ENCODE results near the gene OCA2.

Gene OCA2

GRCh38 chr15:28027714-28028076, 71.4 kb downstream of the OCA2 start:
- no peak for FAIRE-seq

GRCh38 chr15:28026764-28027713, 72.1 kb downstream of the OCA2 start:
- FAIRE-seq: no peak
- no peak for DNase-seq (ENCODE audit: insufficient read length, low spot score)
- no peak for TF ChIP-seq CTCF (IDR thresholded peaks at IDR 0.05; ENCODE audit: insufficient read depth, missing control alignments)

More at GRCh38 chr15:28027714-28028076, 71.4 kb downstream of the OCA2 start:
- no peak for DNase-seq (ENCODE audit: insufficient read length, low spot score)
- no peak for TF ChIP-seq CTCF (IDR thresholded peaks at IDR 0.05; ENCODE audit: insufficient read depth, missing control alignments)

GRCh38 chr15:28026221-28026620, 72.9 kb downstream of the OCA2 start:
- FAIRE-seq (no peak), DNase-seq (ENCODE audit: insufficient read length, low spot score) (no peak)
- TF ChIP-seq CTCF (IDR thresholded peaks at IDR 0.05; ENCODE audit: insufficient read depth, missing control alignments): no peak

GRCh38 chr15:28025413-28025812, 73.7 kb downstream of the OCA2 start:
- DNase-seq (ENCODE audit: insufficient read length, low spot score) (no peak), FAIRE-seq (no peak)
- TF ChIP-seq CTCF (IDR thresholded peaks at IDR 0.05; ENCODE audit: insufficient read depth, missing control alignments): no peak

GRCh38 chr15:28024889-28025250, 74.2 kb downstream of the OCA2 start:
- no peak for TF ChIP-seq CTCF (IDR thresholded peaks at IDR 0.05; ENCODE audit: insufficient read depth, missing control alignments)
- no peak for FAIRE-seq

GRCh38 chr15:28023933-28024888, 74.9 kb downstream of the OCA2 start:
- TF ChIP-seq CTCF (IDR thresholded peaks at IDR 0.05; ENCODE audit: insufficient read depth, missing control alignments): no peak
- DNase-seq (ENCODE audit: insufficient read length, low spot score) (no peak), FAIRE-seq (no peak)

More at GRCh38 chr15:28024889-28025250, 74.2 kb downstream of the OCA2 start:
- no peak for DNase-seq (ENCODE audit: insufficient read length, low spot score)

Data from D721Med (cell line).